ENCODE measurements around the gene ORC6.

The ORC6 gene

DNA sequence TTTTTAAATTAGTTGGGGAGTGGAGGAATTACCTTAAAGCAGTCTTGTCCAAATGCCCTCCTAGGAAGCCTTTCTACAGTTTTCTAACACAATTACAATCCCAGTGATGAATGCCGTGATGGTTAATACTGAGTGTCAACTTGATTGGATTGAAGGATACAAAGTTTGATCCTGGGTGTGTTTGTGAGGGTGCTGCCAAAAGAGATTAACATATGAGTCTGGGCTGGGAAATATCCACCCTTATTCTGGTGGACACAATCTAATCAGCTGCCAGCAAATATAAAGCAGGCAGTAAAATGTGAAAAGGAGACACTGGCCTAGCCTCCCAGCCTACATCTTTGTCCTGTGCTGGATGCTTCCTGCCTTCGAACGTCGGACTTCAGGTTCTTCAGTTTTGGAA is 12.2 kb downstream of the ORC6 start:
- FAIRE-seq, result no peak

DNA sequence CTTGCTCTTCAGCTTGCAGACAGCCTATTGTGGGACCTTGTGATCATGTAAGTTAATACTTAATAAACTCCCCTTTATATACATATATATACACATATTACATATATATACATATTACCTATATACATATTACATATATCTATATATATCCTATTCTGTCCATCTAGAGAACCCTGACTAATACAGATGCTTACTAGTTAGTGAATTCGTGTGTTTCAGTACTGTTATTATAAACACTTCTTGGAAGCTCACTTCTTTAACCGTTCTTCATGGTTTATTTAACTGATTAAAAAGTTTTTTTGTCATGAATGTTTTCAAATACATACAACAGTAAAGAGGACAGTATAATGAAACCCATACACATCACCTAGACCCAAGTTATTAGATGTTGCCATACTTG is 12.6 kb downstream of the ORC6 start:
- peak; percentile 60 for FAIRE-seq

DNA sequence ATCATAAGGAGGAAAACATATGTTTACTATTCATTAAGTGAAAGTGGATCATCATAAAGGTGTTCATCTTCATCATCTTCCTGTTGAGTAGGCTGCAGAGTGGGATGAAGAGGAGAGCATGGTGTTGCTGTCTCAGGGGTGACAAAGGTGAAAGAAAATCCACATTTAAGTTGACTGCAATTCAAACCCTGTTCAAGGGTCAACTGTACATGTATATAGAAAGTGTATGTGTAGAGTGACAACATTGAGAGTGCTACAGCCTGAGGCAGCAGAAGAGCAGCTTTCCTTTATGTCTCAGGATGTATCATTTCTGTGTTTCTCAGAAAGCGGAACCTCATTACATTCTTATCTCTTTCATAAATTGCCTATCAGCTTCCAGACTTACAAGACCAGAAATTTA is 17.2 kb downstream of the ORC6 start:
- no peak for FAIRE-seq

DNA sequence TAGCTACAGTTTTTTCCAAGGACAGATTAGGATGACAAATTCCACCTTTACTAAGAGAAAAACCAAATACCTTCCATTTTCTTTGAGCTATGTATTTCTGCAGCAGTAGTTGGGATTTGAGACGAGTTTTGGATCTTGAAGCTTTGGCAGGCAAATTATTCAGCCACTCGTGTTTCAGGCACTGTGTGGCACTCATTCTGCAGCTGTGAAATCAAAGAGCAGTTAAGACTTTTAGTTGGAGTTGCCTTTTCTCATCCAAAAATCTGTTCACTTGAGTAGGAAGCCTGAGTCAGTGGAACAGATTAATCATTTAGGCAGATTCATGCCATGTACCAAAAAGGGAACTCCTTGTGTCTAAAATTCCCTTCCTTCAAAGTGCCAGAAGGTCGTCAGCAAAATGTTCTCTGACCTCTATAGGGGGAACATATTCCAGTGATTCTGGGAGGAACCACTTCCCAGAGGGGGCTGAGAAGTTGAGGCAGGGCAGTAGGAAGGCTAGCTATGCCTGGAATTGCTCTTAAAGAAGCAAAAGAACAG is 20.1 kb downstream of the ORC6 start:
- no peak for FAIRE-seq

DNA sequence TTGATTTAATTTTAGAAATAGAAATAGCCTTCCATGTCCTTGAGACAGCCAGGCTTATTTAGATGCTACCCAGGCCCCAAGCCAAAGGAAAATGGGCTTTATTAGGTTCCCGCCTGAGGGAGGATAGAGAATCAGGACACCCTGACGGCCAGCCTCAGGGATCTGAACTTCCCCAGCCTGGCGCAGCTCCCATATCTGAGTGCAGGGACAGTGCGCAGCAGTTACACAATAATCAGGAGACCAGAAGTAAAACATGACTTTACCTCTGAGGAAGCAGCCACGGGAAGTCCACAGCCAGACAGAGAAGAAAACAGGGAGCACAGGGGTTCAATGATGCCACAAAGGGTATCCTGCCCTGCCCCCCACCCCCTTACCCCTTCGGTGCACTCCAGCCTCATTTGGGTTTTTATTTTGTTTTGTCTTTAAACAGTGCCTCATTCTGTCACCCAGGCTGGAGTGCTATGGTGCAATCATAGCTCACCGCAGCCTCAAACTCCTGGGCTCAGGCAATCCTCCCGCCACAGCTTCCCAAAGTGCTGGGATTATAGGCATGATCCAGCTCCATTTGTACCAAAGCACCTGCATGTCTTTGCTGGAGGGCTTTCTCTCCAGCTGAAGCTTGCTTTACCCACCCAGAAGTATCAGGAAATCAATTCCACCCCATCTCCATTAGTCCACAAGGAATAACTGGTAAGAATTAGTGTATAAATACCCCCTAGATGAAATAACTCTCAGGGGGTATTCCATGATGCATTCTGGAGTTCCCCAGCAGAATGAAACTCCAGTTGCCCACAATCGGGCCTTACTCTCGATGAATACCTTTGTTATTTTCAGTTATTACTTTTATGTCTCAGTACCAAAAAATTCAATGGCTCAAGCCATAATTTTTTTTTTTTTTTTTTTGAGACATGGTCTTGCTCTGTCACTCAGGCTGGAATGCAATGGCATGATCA is 21.9 kb downstream of the ORC6 start:
- FAIRE-seq, result no peak

DNA sequence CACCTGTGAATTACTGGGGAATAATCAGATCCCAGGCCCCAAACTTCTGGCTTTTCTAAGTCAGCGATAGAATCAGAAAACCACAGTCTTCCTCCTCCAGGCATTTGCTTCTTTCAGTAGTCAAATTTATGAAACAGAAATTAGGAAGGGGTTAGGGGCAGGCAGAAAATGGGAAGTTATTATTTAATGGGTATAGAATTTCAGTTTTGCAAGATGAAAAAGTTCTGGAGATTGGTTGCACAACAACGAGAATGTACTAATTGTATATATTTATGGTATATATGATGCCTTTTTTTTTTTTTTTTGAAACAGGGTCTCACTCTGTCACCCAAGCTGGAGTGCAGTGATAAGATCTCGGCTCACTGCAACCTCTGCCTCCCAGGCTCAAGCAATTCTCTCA is 23.5 kb downstream of the ORC6 start:
- FAIRE-seq, result no peak

DNA sequence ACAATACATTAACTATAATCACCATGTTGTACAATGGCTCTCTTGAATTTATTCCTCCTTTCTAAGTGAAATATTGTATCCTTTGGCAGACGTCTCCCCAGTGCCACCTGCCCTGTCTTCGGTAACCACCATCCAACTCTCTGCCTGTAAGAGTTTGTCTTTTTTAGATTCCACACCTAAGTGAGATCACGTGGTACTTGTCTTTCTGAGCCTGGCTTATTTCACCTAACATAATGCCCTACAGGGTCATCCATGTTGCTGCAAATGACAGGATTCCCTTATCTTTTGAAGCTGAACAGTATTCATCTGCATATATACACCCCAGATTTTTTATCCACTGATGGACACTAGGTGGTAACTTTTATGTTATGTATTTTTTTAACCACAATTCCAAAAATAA is 24.2 kb downstream of the ORC6 start:
- no peak for FAIRE-seq

DNA sequence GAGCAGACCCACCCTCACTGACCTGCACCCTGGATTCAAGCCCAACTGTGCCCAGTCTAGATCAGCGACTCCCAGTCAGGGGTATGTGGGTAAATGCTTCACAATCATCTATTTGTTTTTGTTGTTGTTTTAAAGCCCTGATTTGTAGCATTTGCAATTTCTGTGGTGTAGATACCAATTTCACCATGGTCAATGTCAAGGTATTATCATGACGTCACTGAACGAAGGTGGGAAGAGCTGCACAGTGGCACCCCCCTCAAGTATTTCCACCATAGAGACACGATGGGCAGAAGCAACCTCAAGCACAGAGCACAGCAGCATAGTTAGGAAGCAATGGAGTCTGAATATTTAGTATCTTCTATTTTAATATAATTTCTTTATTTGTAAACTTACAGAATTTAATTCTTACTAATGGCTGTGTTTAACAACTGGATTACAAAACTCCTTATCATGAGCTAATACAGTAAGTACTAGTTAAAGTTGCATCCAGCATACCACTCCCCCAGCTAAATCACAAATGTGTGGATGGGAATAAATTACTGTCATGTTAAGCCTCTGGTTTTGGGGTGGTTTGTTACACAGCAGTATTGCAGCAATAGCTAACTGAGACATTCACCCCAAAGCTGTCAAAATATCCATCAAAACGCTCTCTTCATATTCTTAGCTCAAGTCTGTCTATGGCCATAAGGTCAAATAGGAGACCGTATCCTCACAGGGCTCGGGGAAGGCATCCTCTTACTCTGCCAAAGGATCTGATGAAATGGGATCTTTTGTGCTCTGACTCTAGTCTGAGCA is 25.5 kb downstream of the ORC6 start:
- no peak for FAIRE-seq

DNA sequence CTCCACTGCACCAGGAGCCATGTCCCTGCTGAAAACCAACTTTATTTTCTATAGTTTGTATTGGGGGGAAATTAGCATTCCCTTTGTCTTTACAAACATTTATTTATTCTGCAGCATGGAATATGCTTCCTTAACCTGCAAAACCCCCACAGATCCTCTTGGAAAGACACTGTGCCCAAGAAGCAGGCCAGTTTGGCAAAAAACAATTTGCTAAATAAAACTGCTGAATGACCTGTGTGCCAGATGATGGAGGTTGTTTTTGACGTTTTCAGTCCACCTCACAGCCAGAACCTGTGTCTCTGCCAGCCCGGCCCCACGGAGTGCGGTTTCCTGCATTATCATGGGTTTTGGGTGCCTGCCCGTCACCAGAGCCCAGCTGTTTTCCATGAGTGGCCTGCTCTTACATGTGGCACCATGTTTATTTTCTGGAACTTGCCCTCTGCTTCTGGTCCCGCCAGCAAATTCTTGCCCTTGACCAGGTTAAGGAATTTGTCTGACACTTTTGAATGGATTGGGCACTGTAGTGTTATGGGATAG is 26.4 kb downstream of the ORC6 start:
- FAIRE-seq, result no peak

DNA sequence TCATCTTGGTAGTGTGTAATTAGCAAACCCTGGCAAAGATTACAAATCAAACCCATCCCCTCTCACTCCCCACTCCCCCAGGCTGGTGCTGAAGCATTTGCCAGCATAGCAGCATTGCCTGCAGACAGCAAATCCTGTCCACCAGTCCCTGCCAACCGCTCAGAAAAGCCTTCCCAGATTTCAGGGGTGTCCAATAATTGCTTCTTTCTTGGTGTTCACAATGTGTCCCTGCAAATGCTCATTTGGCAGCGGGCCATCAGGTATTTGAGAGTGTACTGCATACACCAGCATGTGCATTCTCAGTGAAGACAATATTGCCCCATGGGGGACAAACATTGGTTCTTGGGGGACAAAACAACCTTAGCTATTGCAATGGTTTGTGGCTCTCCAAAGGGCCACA is 28.2 kb downstream of the ORC6 start:
- no peak for FAIRE-seq

DNA sequence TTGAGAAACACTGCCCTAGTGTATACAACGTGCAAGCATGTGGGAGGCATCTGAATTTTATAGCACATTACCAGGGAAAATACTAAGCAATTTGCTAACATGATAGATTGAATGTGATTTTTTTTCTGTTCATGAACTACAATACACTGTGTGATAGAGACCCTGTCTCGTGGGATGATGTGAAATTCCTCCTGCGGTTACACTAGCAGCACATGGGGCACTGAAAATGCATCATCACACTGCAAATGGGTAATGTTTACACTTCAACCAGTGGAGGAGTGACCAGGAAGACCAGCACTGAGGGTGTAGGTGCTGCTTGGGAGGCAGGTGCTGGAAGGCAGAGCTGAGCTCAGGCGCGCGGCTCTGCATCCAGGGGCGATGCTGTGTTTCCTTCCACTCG is 28.8 kb downstream of the ORC6 start:
- no peak for FAIRE-seq

DNA sequence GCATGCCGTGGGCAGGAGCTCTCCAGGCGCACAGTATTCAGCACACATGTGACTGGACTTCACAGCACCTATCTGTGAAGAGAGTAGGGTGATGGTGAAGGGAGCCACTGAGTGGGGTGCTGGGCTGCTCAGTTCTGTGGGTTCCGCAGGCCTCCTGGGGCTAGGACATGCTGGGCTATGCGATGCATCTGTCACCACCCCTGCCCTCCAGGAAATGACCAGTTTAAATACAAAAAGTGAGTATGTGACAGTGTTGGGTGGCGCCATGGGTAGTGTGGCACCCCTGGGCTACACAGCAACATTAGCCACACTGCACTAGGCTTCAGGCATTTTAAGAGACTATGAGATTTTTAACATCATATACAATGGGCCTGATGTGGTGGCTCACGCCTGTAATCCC is 30.1 kb downstream of the ORC6 start:
- FAIRE-seq, result no peak

DNA sequence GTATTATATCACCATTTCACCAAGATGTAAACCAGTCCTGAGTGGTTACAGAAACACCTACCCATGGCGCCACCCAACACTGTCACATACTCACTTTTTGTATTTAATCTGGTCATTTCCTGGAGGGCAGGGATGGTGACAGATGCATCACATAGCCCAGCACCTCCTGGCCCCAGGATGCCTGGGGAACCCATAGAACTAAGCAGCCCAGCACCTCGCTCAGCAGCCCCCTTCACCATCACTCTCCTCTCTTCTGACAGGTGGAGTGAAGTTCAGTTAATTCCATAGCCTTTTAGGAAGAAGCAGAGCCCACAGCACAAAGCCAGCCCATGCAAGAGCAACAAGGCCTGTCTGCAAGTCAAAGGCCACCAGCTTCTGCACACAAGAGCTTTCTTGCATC is 31.2 kb downstream of the ORC6 start:
- FAIRE-seq, result no peak

DNA sequence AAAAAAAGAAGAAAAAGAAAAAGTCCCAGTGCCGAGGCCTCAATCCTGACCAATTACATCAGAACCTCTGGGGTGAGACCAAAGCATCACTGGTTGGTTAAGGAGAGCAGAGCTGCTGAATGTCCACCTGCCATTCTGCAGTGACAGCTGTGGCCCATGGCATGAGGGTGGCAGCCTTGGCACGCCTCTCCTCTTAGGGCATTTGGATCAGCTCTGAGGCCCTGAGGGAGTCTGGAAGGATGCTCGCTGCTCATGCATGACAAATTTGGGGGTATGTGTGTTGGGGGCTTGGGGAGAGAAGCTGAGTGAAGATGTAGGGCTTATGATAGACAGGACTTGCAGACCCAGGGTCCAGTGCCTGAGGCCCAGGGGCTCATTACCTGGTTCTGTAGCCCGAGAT is 32.4 kb downstream of the ORC6 start:
- no peak for FAIRE-seq

DNA sequence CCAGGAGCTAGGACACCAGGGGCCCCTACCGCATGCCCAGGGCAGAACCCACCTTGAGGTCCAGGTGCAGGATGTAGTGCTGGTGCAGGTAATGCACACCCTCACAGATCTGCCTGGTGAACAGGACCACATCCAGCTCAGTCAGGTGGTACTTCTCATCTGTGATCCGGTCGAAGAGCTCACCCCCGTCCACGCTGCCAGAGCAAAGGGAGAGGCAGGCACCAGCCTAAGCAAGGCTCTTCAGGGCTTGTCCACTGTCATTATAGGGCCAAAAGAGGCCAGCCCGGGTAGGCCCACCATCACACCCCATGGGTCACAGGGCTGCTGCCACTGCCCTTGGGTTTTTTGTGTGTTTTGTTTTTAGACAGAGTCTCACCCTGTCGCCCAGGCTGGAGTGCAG is 37.7 kb downstream of the ORC6 start:
- no peak for FAIRE-seq

DNA sequence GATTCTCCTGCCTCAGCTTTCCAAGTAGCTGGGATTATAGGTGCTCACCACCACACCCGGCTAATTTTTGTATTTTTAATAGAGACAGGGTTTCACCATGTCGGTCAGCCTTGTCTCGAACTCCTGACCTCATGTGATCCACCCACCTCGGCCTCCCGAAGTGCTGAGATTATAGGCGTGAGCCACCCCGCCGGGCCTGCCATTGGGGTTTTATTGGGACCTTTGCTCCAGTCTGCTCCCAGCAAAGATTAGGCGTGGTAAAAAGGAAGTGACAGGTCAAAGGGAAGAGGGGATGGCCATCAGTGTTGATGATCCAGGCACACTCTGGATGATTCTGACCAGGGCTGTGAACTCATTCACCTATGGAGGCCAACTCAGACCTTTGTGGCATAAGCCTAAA is 38.2 kb downstream of the ORC6 start:
- no peak for FAIRE-seq

DNA sequence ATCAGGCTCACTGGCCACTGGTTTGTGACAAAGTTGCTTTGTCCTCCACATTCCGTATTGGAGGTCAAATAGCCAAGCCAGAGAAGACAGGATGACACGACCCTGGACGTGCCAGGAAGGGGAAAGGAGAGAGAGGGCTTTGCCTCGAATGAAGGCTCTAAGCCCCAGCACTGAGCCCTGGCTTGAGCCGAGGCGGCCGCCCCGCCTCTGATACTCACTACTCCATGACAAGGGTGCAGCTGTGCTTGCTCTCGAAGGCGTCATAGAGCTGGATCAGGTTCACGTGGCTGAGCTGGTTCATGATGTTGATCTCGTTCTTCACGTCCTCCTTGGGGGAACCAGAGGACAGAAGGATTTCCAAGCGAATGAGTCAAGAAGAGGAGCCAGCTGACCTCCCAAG is 39.3 kb downstream of the ORC6 start:
- no peak for FAIRE-seq

DNA sequence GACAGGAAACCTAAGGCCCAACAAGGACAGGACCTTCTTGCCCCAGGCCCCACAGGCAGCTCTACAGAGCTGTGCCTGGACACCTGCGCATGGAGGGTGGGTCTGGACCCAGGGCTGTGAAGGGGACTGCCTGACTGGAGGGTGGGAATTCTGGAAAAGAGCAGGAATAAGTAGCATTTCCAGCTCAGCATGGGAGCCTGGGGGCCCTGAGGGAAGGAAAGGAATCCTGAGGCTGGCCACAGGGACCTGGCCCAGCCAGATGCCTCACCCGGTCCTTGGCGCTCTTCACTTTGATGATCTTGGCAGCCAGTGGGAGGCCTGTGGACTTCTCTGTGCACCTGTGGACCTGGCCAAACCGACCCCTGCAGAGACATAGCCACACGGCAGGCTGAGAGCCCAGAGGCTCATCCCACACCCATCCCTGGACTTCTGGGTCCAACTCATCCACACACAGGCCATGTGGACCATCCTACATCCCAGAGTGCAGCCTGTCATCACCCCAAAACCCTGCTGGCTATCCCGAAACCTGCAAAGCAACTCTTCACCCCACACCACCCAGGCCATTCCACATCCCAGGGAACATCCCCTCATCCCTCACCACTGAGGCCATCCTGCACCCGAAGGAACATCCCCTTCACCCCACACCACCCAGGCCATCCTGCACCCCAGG is 40.0 kb downstream of the ORC6 start:
- no peak for FAIRE-seq

DNA sequence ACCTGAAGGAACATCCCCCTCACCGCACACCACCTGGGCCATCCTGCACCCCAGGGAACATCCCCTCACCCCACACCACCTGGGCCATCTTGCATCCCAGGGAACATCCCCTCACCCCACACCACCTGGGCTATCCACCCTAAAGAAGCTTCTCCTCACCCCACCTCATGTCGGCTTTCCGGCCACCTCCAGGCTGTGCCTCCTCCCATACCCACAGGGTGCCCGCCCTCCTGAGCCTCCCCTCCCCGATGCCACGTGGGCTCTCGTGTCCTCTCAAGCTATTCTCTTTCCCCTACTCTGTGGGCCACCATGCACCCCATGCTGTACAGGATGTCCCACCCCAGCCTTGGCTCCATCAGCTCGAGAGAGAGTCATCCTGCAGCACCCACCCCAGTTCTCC is 40.7 kb downstream of the ORC6 start:
- FAIRE-seq, result no peak

DNA sequence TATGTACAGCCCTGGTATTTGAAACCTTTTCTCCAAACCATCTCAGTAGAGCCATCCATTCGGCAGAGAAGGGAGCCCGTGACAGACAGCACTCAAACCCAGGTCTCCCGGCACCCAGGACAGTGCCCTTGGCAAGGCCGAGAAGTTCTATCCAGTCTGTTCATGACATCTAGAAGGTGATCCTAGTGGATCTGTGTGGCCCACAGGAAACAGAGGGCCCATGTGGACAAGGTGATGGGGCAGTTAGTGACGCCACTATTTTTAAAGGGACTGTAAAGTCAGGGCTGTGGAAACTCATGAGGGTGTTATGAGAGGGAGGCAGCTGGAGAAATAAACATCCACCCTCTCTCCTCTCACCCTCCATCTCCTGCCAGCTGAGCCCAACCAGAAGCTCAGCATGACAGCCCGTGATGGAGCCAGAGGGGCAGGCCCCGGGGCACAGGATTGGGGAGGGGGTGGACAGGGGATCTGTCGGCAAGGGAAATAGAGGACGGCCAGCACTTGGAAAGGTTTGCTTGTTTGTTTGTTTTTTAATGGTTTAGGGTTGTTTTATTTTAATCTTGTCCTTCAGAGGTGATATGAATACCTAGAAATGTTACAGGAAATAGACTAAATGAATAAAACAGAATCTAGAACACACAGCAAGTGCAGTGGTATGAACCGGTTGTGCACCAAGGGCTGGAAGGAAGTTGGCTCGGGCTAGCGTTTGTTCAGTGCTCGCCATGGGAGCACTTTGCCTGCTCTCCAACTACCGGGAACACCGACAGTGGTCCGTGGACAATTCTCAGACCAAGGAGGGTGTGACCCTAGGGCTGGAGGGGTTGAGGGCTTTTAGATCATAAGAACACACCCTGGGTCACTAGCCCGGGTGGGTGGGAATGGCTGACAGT is 41.6 kb downstream of the ORC6 start:
- no peak for FAIRE-seq

DNA sequence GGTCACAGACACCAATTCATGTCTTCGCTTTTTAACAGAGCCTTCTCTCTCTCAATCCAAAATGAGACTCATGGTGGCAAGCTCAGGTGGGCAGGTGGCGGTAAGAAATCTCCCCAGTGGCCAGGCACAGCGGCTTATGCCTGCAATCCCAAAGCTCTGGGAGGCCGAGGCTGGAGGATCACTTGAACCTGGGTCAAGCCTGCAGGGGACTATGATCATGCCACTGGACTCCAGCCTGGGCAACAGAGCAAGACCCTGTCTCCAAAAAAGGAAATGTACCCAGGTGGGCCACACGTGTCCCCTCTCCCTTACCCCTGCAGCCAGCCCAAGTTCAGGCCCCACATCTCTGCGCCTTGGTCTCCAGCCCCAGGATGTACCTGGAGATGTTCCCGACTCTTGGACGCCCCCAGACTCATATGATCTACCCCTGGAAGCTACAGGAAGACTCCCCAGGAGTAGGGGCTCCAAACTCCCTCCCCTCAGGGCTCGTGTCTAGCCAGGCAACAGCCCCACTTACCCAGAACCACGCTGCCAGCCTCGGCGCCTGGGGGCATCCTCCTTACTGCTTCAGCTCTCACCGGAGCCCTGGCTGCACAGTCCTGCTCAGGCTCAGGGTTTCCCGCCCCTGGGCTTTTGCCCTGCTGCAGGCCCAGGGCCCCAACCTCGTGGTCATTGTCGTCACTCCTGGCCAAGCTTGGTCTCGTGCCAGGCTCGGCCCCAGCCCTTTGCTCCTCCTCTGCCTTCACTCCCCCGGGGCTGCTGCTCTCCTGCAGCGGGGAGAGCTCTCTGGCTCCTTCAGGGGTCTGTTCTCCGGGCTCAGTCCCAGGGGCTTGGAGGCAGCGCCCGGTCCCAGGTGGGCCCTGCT is 42.5 kb downstream of the ORC6 start:
- no peak for FAIRE-seq
